HepG2 (cell line): ENCODE measurements around the gene SPATC1L.

ENCODE experiments used
- CREB1 ChIP-seq, 2 experiments: fragments of 450-650 bp in 1 of 2; IDR thresholded peaks; 2 replicates each; pipeline ENCODE4 v1.6.1; 2016 to 2017; ENCODE audit warnings: control low read depth in 1 of 2, mild to moderate bottlenecking in 1 of 2, missing compliant biosample characterization in 1 of 2, missing genetic modification characterization in 1 of 2
- GTF2F1 ChIP-seq: fragments of 150-350 bp; IDR thresholded peaks from 2 replicates; pipeline ENCODE4 v1.6.1; 2014; ENCODE audit warnings: low read length
- HMGXB4 ChIP-seq, 2 experiments: sonication (generic) in 1 of 2; formaldehyde crosslinking in 1 of 2; IDR thresholded peaks; 2 replicates each; pipeline versions ENCODE4 v1.4.0 to v1.6.1; 2018 to 2020; ENCODE audit warnings: missing genetic modification reagents in 2 of 2, borderline replicate concordance in 1 of 2, low read depth in 1 of 2, mild to moderate bottlenecking in 1 of 2, missing biosample characterization in 1 of 2
- NPAS2 ChIP-seq: sonication (generic); formaldehyde crosslinking; IDR thresholded peaks from 2 replicates; pipeline ENCODE4 v1.8.0; 2022; ENCODE audit warnings: mild to moderate bottlenecking, missing genetic modification reagents, borderline replicate concordance
- POLR2G ChIP-seq: fragments of 200-400 bp; formaldehyde crosslinking; IDR thresholded peaks from 2 replicates; pipeline ENCODE4 v1.6.1; 2018; ENCODE audit warnings: mild to moderate bottlenecking, low read depth, low read length, moderate library complexity
- TP53 ChIP-seq: sonication (generic); formaldehyde crosslinking; conservative IDR thresholded peaks from 2 replicates; pipeline ENCODE4 v1.4.0; 2020; ENCODE audit warnings: missing genetic modification reagents
- ZKSCAN5 ChIP-seq: sonication (generic); formaldehyde crosslinking; IDR thresholded peaks from 2 replicates; pipeline ENCODE4 v1.5.1; 2020; ENCODE audit warnings: mild to moderate bottlenecking, missing genetic modification reagents
- ZNF136 ChIP-seq: sonication (generic); formaldehyde crosslinking; IDR thresholded peaks from 2 replicates; pipeline ENCODE4 v1.8.1; 2022; ENCODE audit warnings: low read depth, mild to moderate bottlenecking, moderate library complexity, missing genetic modification reagents
- TF ChIP-seq, protein P1 (sequence below), 2 experiments: sonication (generic) in 1 of 2; formaldehyde crosslinking in 1 of 2; IDR thresholded peaks; 2 replicates each; pipeline versions ENCODE4 v1.5.1 to v1.6.1; 2011 to 2020; ENCODE audit warnings: borderline replicate concordance in 1 of 2, low read depth in 1 of 2, low read length in 1 of 2, mild to moderate bottlenecking in 1 of 2, missing genetic modification reagents in 1 of 2, moderate library complexity in 1 of 2
- TF ChIP-seq, protein P2 (sequence below): sonication (generic); formaldehyde crosslinking; IDR thresholded peaks from 2 replicates; pipeline ENCODE4 v1.4.0; 2020; ENCODE audit warnings: missing genetic modification reagents; ENCODE audit errors: not compliant biosample characterization
- TF ChIP-seq, protein P3 (sequence below): sonication (generic); formaldehyde crosslinking; IDR thresholded peaks from 2 replicates; pipeline ENCODE4 v1.5.0; 2020; ENCODE audit warnings: mild to moderate bottlenecking, missing genetic modification reagents, moderate library complexity
- TF ChIP-seq, protein P4 (sequence below): sonication (generic); formaldehyde crosslinking; IDR thresholded peaks from 2 replicates; pipeline ENCODE4 v1.4.0; 2020; ENCODE audit warnings: missing genetic modification reagents

DNA sequence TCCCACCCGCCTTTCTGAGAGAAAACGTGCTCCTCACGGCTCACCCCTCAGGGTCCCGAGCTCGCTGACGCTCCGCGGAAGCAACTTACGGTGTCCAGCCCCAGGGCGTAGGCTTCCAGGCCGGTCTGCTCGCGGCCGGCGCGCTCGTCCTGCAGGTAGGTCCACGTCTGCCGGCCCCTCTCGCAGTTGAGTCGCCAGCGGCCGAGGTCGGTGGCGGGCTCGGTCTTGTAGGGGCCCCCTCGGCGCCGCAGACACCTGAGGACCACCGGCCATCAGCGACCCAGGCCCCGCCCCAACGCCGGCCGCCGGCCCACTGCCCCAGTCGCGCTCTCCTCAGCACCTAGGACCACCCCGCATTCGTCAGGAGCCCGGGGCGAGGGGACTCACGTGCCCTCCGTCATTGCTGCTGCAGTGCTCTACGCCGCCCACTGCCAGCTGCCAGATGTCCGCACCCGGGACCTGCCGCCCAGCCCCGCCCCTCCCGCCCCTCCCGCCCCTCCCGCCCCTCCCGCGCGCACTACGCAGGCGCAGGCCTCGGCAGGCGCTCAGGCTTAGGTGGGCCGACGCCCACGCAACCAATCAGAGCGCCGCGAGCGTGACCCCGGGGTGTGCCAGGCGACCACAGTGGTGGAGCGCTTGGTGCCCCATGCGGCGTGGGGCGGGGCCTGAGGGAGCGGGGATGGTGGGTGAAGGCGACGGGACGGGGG is 44.2 kb upstream of the SPATC1L start, which contains the start of gene LSS:
- TF ChIP-seq, protein P1, sequence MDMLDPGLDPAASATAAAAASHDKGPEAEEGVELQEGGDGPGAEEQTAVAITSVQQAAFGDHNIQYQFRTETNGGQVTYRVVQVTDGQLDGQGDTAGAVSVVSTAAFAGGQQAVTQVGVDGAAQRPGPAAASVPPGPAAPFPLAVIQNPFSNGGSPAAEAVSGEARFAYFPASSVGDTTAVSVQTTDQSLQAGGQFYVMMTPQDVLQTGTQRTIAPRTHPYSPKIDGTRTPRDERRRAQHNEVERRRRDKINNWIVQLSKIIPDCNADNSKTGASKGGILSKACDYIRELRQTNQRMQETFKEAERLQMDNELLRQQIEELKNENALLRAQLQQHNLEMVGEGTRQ (IDR thresholded peaks at IDR 0.05; ENCODE audit: low read depth, low read length), result no peak
- TF ChIP-seq, protein P1 (CRISPR knock-in tag; IDR thresholded peaks at IDR 0.05; ENCODE audit: borderline replicate concordance), result no peak
- no peak for TF ChIP-seq ZNF136 (CRISPR knock-in tag)
- TF ChIP-seq HMGXB4 (CRISPR knock-in tag; IDR thresholded peaks at IDR 0.05; ENCODE audit: borderline replicate concordance in 1 of 2, low read depth in 1 of 2), result peak in 1 of 2 experiments; percentile 28; a peak in 1 of 4 replicates
- TF ChIP-seq NPAS2, result no peak
- TF ChIP-seq, protein P2, sequence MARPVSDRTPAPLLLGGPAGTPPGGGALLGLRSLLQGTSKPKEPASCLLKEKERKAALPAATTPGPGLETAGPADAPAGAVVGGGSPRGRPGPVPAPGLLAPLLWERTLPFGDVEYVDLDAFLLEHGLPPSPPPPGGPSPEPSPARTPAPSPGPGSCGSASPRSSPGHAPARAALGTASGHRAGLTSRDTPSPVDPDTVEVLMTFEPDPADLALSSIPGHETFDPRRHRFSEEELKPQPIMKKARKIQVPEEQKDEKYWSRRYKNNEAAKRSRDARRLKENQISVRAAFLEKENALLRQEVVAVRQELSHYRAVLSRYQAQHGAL, result no peak
- no peak for TF ChIP-seq GTF2F1
- TF ChIP-seq TP53 (CRISPR knock-in tag), result no peak
- no peak for TF ChIP-seq ZKSCAN5 (CRISPR knock-in tag)
- TF ChIP-seq, protein P3, sequence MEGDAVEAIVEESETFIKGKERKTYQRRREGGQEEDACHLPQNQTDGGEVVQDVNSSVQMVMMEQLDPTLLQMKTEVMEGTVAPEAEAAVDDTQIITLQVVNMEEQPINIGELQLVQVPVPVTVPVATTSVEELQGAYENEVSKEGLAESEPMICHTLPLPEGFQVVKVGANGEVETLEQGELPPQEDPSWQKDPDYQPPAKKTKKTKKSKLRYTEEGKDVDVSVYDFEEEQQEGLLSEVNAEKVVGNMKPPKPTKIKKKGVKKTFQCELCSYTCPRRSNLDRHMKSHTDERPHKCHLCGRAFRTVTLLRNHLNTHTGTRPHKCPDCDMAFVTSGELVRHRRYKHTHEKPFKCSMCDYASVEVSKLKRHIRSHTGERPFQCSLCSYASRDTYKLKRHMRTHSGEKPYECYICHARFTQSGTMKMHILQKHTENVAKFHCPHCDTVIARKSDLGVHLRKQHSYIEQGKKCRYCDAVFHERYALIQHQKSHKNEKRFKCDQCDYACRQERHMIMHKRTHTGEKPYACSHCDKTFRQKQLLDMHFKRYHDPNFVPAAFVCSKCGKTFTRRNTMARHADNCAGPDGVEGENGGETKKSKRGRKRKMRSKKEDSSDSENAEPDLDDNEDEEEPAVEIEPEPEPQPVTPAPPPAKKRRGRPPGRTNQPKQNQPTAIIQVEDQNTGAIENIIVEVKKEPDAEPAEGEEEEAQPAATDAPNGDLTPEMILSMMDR, result no peak
- TF ChIP-seq CREB1 (IDR thresholded peaks at IDR 0.05), result 0 out of 2 replicates have a peak, but pooled peaks have one; percentile 1
- TF ChIP-seq CREB1 (CRISPR knock-in tag; IDR thresholded peaks at IDR 0.05), result no peak
- TF ChIP-seq, protein P4, sequence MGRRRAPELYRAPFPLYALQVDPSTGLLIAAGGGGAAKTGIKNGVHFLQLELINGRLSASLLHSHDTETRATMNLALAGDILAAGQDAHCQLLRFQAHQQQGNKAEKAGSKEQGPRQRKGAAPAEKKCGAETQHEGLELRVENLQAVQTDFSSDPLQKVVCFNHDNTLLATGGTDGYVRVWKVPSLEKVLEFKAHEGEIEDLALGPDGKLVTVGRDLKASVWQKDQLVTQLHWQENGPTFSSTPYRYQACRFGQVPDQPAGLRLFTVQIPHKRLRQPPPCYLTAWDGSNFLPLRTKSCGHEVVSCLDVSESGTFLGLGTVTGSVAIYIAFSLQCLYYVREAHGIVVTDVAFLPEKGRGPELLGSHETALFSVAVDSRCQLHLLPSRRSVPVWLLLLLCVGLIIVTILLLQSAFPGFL (CRISPR knock-in tag), result no peak
- TF ChIP-seq POLR2G, result 0 out of 2 replicates have a peak, but pooled peaks have one; percentile 27
